DMS153 treated with DMSO at 0.1 percent for 48 hours (cell line): ENCODE results near the gene LYST.
A peak's percentile ranks its signal among the peaks of the same experiment; 100 is the strongest.

ENCODE experiments used
- DNase-seq: peaks from one replicate; lab custom pipeline; 2025; ENCODE audit not compliant: unreplicated experiment; lab: John Stamatoyannopoulos, UW

The LYST gene

DNA sequence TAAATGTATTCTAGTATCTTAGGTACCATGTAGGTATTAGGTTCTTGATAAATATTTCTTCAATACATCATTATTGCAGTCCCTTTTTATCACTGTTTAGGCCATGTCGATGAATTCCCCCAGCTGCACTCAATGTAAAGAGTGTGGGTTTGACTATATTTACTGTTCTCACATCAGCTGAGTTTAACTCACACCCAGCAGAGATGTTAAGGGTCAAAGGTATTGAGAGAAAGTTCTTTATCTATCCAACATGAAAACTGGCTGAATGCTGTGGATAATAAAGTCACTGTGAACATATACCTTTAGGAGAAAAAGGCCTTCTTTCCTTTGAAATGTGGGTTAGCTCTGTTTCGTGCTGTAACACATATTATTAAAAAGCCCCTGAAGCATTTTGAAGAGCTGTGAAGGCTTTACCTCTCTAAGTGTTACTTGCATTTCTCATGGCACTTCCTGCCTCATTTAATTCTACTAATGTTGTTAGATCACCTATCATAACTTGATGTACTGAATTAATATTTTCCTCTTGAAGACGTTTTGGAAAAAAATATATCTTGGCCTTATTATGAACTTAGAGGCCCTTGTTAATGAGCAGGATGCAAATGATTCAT, 19.1 kb upstream of the LYST start:
- no peak for DNase-seq

GRCh38 chr1:235883261-235883927, 16.7 kb upstream of the LYST start:
- DNase-seq = no peak

GRCh38 chr1:235882816-235883215, 16.1 kb upstream of the LYST start:
- no peak for DNase-seq

- no peak for DNase-seq
Measured at GRCh38 chr1:235881930-235882700, 15.4 kb upstream of the LYST start.

GRCh38 chr1:235878082-235878811, 11.5 kb upstream of the LYST start:
- no peak for DNase-seq

- no peak for DNase-seq
Measured at GRCh38 chr1:235876402-235876841, 9.7 kb upstream of the LYST start.

DNA sequence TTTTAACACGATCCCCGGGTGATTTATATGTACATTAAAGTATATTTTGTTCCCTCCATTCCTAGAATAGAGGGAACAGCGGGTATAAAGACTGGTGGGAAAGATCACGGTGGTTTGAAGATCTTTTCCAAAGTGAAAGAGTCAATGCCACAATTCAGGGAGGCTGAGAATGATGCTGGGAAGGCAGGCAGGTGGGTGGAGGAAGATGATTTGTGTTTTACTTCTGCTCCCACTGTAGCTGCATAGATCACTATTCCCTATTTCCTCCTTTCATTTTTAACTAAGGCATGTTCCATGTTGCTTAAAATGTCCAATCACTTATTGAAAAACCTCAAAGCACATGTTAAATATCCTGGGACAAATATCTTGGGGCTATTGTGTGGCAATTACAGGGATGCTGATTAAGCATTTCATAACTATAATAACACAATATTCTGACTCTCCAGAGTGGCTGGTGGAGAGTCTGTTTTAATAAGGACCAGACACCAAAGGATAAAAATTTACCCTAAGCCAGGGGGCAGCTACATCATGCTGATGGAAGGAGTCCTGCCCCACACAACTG, 8.4 kb upstream of the LYST start:
- no peak for DNase-seq

GRCh38 chr1:235874261-235874660, 7.6 kb upstream of the LYST start:
- no peak for DNase-seq

GRCh38 chr1:235873571-235873970, 6.9 kb upstream of the LYST start:
- no peak for DNase-seq

- DNase-seq = no peak
Measured at GRCh38 chr1:235873045-235873444, 6.3 kb upstream of the LYST start.

GRCh38 chr1:235872270-235872669, 5.6 kb upstream of the LYST start:
- no peak for DNase-seq

DNA sequence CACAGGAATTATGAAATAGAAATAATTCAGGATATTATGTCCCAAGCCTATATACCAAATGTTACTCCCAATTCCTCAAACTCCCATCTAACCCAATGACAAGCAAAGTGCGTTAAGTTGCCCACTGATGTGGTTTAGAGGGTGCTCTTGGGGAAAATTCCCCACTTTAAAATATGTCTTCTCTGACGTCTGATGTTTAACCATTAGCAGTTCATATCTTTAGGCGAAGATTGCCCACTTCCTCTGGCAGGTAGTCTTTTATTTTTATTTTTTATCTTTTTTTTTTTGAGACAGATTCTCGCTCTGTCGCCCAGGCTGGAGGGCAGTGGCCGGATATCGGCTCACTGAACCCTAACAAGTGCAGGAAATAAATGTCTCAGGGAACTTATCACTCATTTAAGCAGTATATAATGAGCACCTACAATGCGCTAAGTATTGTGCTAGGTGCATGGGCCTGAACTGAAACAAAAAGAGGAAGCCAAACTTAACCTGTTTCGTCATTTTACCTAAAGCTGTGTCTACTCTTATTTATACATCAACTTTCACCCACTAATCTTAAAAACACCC, 1.3 kb upstream of the LYST start:
- DNase-seq = no peak

DNA sequence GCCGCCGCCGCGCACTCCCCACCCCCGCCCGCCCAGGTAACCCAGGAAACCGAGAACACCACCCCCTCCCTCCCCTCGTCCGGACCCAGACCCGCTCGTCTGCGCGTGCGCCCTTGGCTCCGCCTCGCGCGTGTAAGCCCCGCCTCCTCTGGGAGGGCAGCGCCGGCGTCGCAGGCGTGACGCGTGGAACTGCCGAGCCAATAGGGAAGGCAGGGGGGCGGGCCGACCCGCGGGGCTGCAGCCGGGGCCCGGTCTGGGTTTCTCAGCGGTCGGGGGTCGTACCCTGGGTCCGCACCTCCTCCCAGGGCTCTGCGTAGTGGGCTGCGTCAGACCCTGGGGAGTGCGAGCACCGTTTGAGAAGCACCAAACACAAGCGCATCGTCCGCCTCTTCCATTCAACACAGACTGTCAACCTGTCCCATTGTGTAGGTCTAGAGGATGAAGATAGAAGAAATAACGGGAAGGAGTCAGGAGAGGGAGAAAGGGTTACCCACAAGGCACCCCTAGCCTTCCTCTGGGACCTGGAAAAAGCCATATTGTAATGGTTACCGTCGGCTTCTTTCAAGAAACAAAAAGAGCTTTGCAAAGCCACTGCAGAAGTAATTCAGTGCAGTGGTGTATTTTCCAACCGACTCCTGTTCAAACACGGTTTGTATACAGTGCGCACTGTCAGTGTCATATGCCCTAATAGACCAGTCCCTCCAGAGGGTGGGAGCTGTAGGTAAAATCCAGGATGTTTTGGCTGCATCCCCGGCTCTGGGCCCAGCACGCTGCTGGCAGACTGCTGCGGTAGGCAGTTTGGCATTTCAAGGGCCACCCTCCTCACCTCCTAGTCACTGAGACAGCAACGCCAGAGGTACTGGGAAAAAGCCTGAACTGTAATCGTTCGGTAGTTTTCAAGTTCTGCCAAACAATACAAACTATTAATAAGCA, 473 bp upstream of the LYST start:
- peak; percentile 49 for DNase-seq

DNA sequence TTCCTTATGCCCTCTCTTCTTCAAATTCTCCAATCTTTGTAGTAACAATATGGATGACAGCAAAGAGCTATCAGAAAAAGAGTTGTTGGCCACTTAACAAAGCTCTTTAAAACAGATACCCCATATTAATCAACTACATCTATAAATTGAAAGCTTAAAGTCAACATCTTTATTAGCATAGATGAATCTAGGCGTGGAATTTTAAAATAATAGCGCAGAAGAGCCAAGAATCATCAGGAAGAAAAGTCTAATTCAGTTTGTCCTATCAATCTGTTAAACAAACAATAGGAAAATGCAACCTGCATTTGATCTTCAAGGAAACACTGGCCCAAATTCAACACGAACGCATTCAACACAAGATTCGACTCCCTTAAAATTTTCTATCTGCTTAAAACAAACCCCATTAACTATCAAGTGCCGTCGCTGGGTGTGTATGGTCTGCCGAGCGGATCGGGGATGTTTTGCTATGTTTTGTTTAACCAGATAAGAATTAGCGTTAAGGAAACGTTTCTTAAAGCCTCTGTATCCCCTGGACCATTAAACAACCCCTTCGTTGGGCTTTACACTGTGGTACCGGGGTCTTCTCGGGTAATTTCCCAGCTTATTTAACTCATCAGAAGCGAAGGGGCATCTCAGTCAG, 1.0 kb downstream of the LYST start:
- no peak for DNase-seq

DNA sequence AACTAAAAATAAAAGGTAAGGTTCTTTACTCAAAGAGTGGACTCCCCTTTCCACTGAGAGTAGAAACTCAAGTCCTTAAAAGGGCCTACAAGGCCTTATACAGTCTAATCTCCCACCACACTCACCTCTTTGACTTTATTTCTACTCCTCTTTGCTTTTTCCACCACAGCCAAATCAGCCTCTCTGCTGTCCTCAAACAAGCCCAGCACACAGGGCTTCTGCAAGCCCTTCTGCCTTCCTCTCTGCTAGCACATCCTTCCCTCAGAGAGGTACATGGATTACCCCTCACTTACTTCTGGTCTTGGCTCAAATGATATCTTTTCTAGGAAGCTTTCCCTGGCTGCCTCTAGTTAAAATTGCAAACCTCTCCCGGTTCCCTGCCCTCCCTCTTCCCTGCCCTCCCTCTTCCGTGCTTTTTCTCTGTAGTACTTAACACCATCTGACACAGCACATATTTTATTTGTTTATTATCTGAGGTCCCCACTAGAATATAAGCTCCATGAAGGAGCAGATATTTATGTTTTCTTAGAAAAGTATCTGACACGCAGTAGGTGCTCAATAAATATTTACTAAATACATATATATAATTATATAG, 1.7 kb downstream of the LYST start:
- no peak for DNase-seq

DNA sequence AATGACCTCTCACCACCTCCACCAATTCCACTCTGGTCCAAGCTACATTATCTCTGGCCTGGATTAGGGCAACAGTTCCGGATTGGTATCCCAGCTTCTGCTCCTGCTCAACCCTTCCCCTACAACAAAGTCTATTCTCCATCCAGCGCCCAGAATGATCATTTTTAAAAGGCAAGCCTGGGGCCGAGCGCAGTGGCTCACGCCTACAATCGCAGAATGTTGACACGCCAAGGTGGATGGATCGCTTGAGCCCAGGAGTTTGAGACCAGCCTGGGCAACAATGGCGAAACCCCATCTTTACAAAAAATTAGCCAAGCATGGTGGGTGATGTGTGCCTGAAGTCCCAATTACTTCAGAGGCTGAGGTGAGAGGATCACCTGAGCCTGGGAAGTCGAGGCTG, 2.2 kb downstream of the LYST start:
- no peak for DNase-seq

- DNase-seq = no peak
Measured at GRCh38 chr1:235863699-235864093, 3.0 kb downstream of the LYST start.

DNA sequence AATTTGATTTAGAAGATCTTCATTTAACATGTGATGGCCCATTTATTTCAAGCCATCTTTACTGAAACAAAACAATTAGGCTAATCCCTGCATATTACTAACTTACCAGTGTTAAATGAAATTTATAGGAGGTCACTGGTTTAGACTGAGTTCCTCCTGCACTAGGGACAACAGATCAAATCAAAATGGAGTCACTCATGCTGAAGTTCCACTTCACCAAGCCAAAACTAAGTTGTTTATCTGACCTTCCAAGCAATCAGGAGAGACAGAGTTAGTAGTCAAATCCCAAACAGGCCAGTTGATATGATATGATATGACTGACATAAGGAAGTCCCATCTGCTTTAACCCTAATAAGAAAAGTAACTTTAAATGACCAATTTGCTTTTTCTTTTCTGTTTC, 4.8 kb downstream of the LYST start:
- no peak for DNase-seq

DNA sequence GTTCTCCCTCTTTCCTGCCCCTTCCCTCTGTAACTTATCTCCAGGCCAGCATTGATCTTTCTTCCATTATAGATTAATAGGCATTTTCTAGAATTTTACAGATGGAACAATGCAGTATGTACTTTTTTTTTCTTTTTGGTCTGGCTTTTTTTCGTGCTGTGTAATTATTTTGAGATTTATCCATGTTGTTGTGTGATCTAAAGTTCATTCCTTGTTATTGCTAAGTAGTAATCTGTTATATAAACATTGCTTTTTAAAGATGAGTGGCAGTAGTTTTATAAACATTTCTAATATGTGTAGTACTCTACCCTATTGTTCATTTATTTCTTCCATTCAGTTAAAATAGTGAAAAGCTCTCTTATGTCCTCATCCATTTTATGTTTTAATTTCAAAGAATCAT, 5.9 kb downstream of the LYST start:
- DNase-seq = no peak
